B cell (primary cell): Measurements from ENCODE around the gene LRRC75B. TPM values are rescaled to one million over a fixed set of nuclear protein-coding genes. Genes with fewer than 3 reads are reported as not detected.

ENCODE experiments used
- ATAC-seq: fragments of 200-7000 bp; cut with Tn5 transposase; one replicate; pipeline ENCODE4 v1.10.0; 2021; ENCODE audit warnings: low read depth, mild to moderate bottlenecking, moderate number of reproducible peaks, moderate library complexity
- CTCF ChIA-PET: fragments of 350-600 bp; sonication (Branson Sonifier 250); formaldehyde crosslinking; loops from one replicate; lab custom pipeline; 2021; ENCODE audit warnings: antibody characterized with exemption, inconsistent platforms; lab: Charles Lee
- POLR2A ChIA-PET: fragments of 350-600 bp; sonication (Branson Sonifier 250); formaldehyde crosslinking; loops from one replicate; lab custom pipeline; 2021; ENCODE audit warnings: antibody characterized with exemption; lab: Charles Lee
- DNase-seq: peaks from one replicate; pipeline ENCODE4 v3.0.0; 2013
- H2AFZ ChIP-seq: 2 replicates; pipeline ENCODE4 v1.6.1; 2012; ENCODE audit warnings: mild to moderate bottlenecking, low read depth, low read length; ENCODE audit not compliant: insufficient read depth, poor library complexity, severe bottlenecking
- H3K27ac ChIP-seq, 2 donors: 1 replicate in 1 of 2; 2 replicates in 1 of 2; pipeline ENCODE4 v1.5.1; 2012 to 2013; ENCODE audit warnings: low read length in 2 of 2, mild to moderate bottlenecking in 2 of 2, moderate library complexity in 1 of 2
- H3K27me3 ChIP-seq, 4 experiments: fragments of 200-600 bp in 1 of 4; sonication (generic) in 1 of 4; replicated peaks in 1 of 4; 1 replicate in 2 of 4; 2 replicates in 2 of 4; pipeline versions ENCODE4 v1.6.1 to v1.7.0; 2013 to 2016; ENCODE audit warnings: low read length in 3 of 4, mild to moderate bottlenecking in 2 of 4, mixed read lengths in 1 of 4, moderate library complexity in 1 of 4; ENCODE audit not compliant: insufficient read depth in 4 of 4, control insufficient read depth in 3 of 4; ENCODE audit errors: control extremely low read depth in 1 of 4
- H3K36me3 ChIP-seq, 2 experiments: replicated peaks in 1 of 2; 1 replicate in 1 of 2; 2 replicates in 1 of 2; pipeline versions ENCODE4 v1.6.1 to v1.7.1; 2013; ENCODE audit warnings: low read length in 1 of 2; ENCODE audit not compliant: insufficient read depth in 2 of 2, control insufficient read depth in 1 of 2; ENCODE audit errors: control extremely low read depth in 1 of 2, extremely low read depth in 1 of 2
- H3K4me1 ChIP-seq, 2 donors: fragments of 200-600 bp in 1 of 2; sonication (generic) in 1 of 2; 1 replicate in 1 of 2; 2 replicates in 1 of 2; pipeline versions ENCODE4 v1.5.1 to v1.6.1; 2013 to 2017; ENCODE audit warnings: low read length in 2 of 2; ENCODE audit not compliant: control insufficient read depth in 2 of 2, insufficient read depth in 2 of 2
- H3K4me2 ChIP-seq: replicated peaks from 2 replicates; pipeline ENCODE3; 2012; ENCODE audit warnings: mild to moderate bottlenecking, low read depth, low read length; ENCODE audit not compliant: poor library complexity, severe bottlenecking
- H3K4me3 ChIP-seq, 5 experiments: fragments of 200-600 bp in 1 of 5; sonication (generic) in 1 of 5; 1 replicate in 3 of 5; 2 replicates in 2 of 5; pipeline versions ENCODE4 v1.5.1 to v1.7.0; 2011 to 2016; ENCODE audit warnings: low read length in 4 of 5, mild to moderate bottlenecking in 4 of 5, low read depth in 2 of 5, control low read depth in 1 of 5, moderate library complexity in 1 of 5; ENCODE audit not compliant: insufficient read depth in 1 of 5; ENCODE audit errors: control extremely low read depth in 1 of 5, extremely low read depth in 1 of 5
- H3K79me2 ChIP-seq: fragments of 200-600 bp; sonication (generic); one replicate; pipeline ENCODE4 v1.6.0; 2016; ENCODE audit warnings: low read length; ENCODE audit not compliant: control insufficient read depth, insufficient read depth
- H3K9ac ChIP-seq: fragments of 200-600 bp; sonication (generic); 2 replicates; pipeline ENCODE4 v1.6.1; 2017; ENCODE audit warnings: mild to moderate bottlenecking, low read length, moderate library complexity
- H3K9me3 ChIP-seq, 3 donors: one replicate each; pipeline versions ENCODE4 v1.6.1 to v1.7.1; 2013; ENCODE audit warnings: low read length in 2 of 3; ENCODE audit not compliant: control insufficient read depth in 2 of 3, insufficient read depth in 1 of 3; ENCODE audit errors: control extremely low read depth in 1 of 3
- H4K20me1 ChIP-seq: 2 replicates; pipeline ENCODE4 v1.6.0; 2012; ENCODE audit warnings: mild to moderate bottlenecking, low read length; ENCODE audit not compliant: insufficient read depth, control insufficient read depth, poor library complexity, severe bottlenecking
- H3K27ac Mint-ChIP-seq: one replicate; pipeline ENCODE4 v1.8.0; 2021; ENCODE audit warnings: mixed read lengths
- H3K27me3 Mint-ChIP-seq: one replicate; pipeline ENCODE4 v1.8.0; 2021; ENCODE audit warnings: mixed read lengths
- H3K4me1 Mint-ChIP-seq: one replicate; pipeline ENCODE4 v1.8.0; 2021; ENCODE audit warnings: mixed read lengths
- H3K4me3 Mint-ChIP-seq: one replicate; pipeline ENCODE4 v1.8.0; 2021; ENCODE audit warnings: mixed read lengths
- H3K9me3 Mint-ChIP-seq: one replicate; pipeline ENCODE4 v1.8.0; 2022; ENCODE audit warnings: mixed read lengths; ENCODE audit not compliant: insufficient read depth
- CTCF ChIP-seq: fragments of 200-600 bp; IDR thresholded peaks from one replicate; pipeline ENCODE4 v1.8.0; 2022; ENCODE audit warnings: antibody characterized with exemption, mild to moderate bottlenecking
- EZH2 ChIP-seq: IDR thresholded peaks from 2 replicates; pipeline ENCODE4 v1.6.1; 2012; ENCODE audit warnings: borderline replicate concordance, low read depth, mild to moderate bottlenecking, moderate library complexity, low read length; ENCODE audit not compliant: insufficient read depth, poor library complexity, severe bottlenecking
- WGBS: methylation state at CpG from one replicate; pipeline ENCODE4 v1.1.5; 2013; ENCODE audit warnings: missing lambda C conversion rate; ENCODE audit not compliant: insufficient coverage; 5-methylcytosine and 5-hydroxymethylcytosine counted together
- intact Hi-C: fragments of 100-400 bp; cut with micrococcal nuclease; formaldehyde crosslinking; loops from one replicate; pipeline ENCODE4 v1.10.0; 2022
- polyA plus RNA-seq: library from polyadenylated mRNA; depleted of rRNA; stranded (reverse); fragments of >200 nt; gene quantifications from 2 replicates; pipeline ENCODE4 v1.2.3, GENCODE V29; 2012
- total RNA-seq, 2 donors: library from RNA; stranded (reverse); fragments of 120-200 nt in 1 of 2; gene quantifications; 1 replicate in 1 of 2; 2 replicates in 1 of 2; pipeline versions ENCODE4 v1.2.3 to v1.2.4, GENCODE V29; 2013 to 2022

Gene LRRC75B
- total and polyA plus RNA-seq, 2 donors (not counting 1 experiment from before 2014, with no cell fraction given) = 1.3 to 3.1 TPM

GRCh38 chr22:24595863-24596262 is 3.0 kb upstream of the LRRC75B start:
- Mint-ChIP-seq H3K4me1 (peaks cover 7% of the 10 kb centered on the region), H3K4me3 (no peak overlapping the region), H3K27ac (no peak overlapping the region), H3K9me3 (no peaks in the 10 kb centered on the region), H3K27me3 (peaks cover 5% of the 10 kb centered on the region)
- Histone ChIP-seq H3K4me3 (no peak overlapping the region), H3K4me2 (no peak overlapping the region), H3K27ac (no peak overlapping the region), H3K79me2 (no peaks in the 10 kb centered on the region), H3K9me3 (peaks cover 0 to 5% (median 0%) of the 10 kb centered on the region in 3 donors), H3K36me3 (no peaks in the 10 kb centered on the region), H3K9ac (no peak overlapping the region), H3K27me3 (peaks cover 0 to 20% (median 0%) of the 10 kb centered on the region in 4 experiments), H4K20me1 (no peaks in the 10 kb centered on the region), H2AFZ (no peak overlapping the region), H3K4me1 (peaks cover 2 to 12% of the 10 kb centered on the region in 2 donors)
- 98% methylated on average over 4 of the region's 4 CpGs for WGBS
- ATAC-seq = no peak
- CTCF ChIA-PET = no interaction called here
- POLR2A ChIA-PET = no interaction called here
- intact Hi-C loops = no loop called here
- TF ChIP-seq EZH2 (no peak), CTCF (no peak)
- no peak for DNase-seq

- Histone ChIP-seq H3K27me3 (peaks cover 0 to 20% (median 0%) of the 10 kb centered on the region in 4 experiments), H3K27ac (no peak overlapping the region), H3K9ac (no peak overlapping the region), H4K20me1 (no peaks in the 10 kb centered on the region), H3K4me1 (peaks cover 2 to 12% of the 10 kb centered on the region in 2 donors), H3K4me2 (no peak overlapping the region), H2AFZ (no peak overlapping the region), H3K36me3 (no peaks in the 10 kb centered on the region), H3K4me3 (no peak overlapping the region), H3K9me3 (peaks cover 0 to 5% (median 0%) of the 10 kb centered on the region in 3 donors), H3K79me2 (no peaks in the 10 kb centered on the region)
- intact Hi-C loops = no loop called here
- H3K9me3 Mint-ChIP-seq = no peaks in the 10 kb centered on the region
- TF ChIP-seq EZH2 = no peak
- TF ChIP-seq CTCF = no peak
- WGBS = 98% methylated on average over 5 of the region's 6 CpGs
- peaks cover 5% of the 10 kb centered on the region for H3K27me3 Mint-ChIP-seq
- POLR2A ChIA-PET = no interaction called here
- no peak for ATAC-seq
- DNase-seq = no peak
- CTCF ChIA-PET = no interaction called here
- H3K27ac Mint-ChIP-seq = no peak overlapping the region
- H3K4me1 Mint-ChIP-seq = peaks cover 7% of the 10 kb centered on the region
- H3K4me3 Mint-ChIP-seq = no peak overlapping the region
Measured at GRCh38 chr22:24595228-24595627, 2.4 kb upstream of the LRRC75B start.
